Measurements from ENCODE around the gene RAB24.

Gene RAB24

GRCh38 chr5:177319913-177320588, 16.5 kb upstream of the RAB24 start:
- TF ChIP-seq CTCF (IDR thresholded peaks at IDR 0.05), result no peak

GRCh38 chr5:177317959-177318377, 14.4 kb upstream of the RAB24 start:
- peak; percentile 95 for TF ChIP-seq CTCF (IDR thresholded peaks at IDR 0.05)

- no peak for TF ChIP-seq CTCF (IDR thresholded peaks at IDR 0.05)
Measured at GRCh38 chr5:177316005-177316404, 12.5 kb upstream of the RAB24 start.

GRCh38 chr5:177315411-177315810, 11.9 kb upstream of the RAB24 start:
- no peak for TF ChIP-seq CTCF (IDR thresholded peaks at IDR 0.05)

GRCh38 chr5:177314376-177315342, 11.1 kb upstream of the RAB24 start:
- no peak for TF ChIP-seq CTCF (IDR thresholded peaks at IDR 0.05)

GRCh38 chr5:177313561-177314259, 10.2 kb upstream of the RAB24 start:
- no peak for TF ChIP-seq CTCF (IDR thresholded peaks at IDR 0.05)

GRCh38 chr5:177312649-177313181, 9.2 kb upstream of the RAB24 start:
- TF ChIP-seq CTCF (IDR thresholded peaks at IDR 0.05), result no peak
